HG02970 (cell line): ENCODE data around the gene AFAP1.
"Not testable (repeated sequence)": the region's sequence is repeated elsewhere in the genome, so short reads cannot be mapped to it uniquely, and the experiment has no call there.

Experiments
- ATAC-seq: cut with Tn5 transposase; IDR thresholded peaks from one replicate; pipeline ENCODE4 v1.9.1; 2021; ENCODE audit warnings: mild to moderate bottlenecking, moderate library complexity, moderate number of reproducible peaks; ENCODE audit not compliant: unreplicated experiment, low FRiP score

Gene AFAP1

GRCh38 chr4:7918187-7918586 lies 21.5 kb downstream of the AFAP1 start:
- not testable (repeated sequence) for ATAC-seq

- no peak for ATAC-seq
Observed at GRCh38 chr4:7917669-7918068, 22.0 kb downstream of the AFAP1 start.

- ATAC-seq = no peak
Observed at GRCh38 chr4:7915875-7916242, 23.8 kb downstream of the AFAP1 start.

- ATAC-seq = no peak
Observed at GRCh38 chr4:7912826-7913225, 26.8 kb downstream of the AFAP1 start.

GRCh38 chr4:7910952-7911578 lies 28.6 kb downstream of the AFAP1 start:
- ATAC-seq = no peak

GRCh38 chr4:7910263-7910896 lies 29.3 kb downstream of the AFAP1 start:
- no peak for ATAC-seq

GRCh38 chr4:7909463-7910262 lies 30.0 kb downstream of the AFAP1 start:
- ATAC-seq = no peak

- no peak for ATAC-seq
Observed at GRCh38 chr4:7908668-7909067, 31.0 kb downstream of the AFAP1 start.

GRCh38 chr4:7907142-7907541 lies 32.5 kb downstream of the AFAP1 start:
- ATAC-seq = no peak

GRCh38 chr4:7906171-7906701 lies 33.4 kb downstream of the AFAP1 start:
- no peak for ATAC-seq

GRCh38 chr4:7904952-7905915 lies 34.4 kb downstream of the AFAP1 start:
- no peak for ATAC-seq

- no peak for ATAC-seq
Observed at GRCh38 chr4:7903791-7904516, 35.7 kb downstream of the AFAP1 start.

- no peak for ATAC-seq
Observed at GRCh38 chr4:7902826-7903225, 36.8 kb downstream of the AFAP1 start.

GRCh38 chr4:7902101-7902553 lies 37.5 kb downstream of the AFAP1 start:
- no peak for ATAC-seq

GRCh38 chr4:7901311-7901885 lies 38.3 kb downstream of the AFAP1 start:
- ATAC-seq = no peak

GRCh38 chr4:7900334-7900909 lies 39.2 kb downstream of the AFAP1 start:
- no peak for ATAC-seq

GRCh38 chr4:7899184-7899869 lies 40.3 kb downstream of the AFAP1 start:
- ATAC-seq = no peak

GRCh38 chr4:7898385-7898784 lies 41.3 kb downstream of the AFAP1 start:
- no peak for ATAC-seq
